HCT116 (cell line): ENCODE results near the gene GID4. TPM values are rescaled to one million over a fixed set of nuclear protein-coding genes. Genes with fewer than 3 reads are reported as not detected.

Experiments
- ATAC-seq: fragments of 200-7000 bp; cut with Tn5 transposase; 2 replicates; pipeline ENCODE4 v1.9.1; 2020; ENCODE audit warnings: mild to moderate bottlenecking, moderate library complexity
- BruUV-seq: library from RNA; stranded (reverse); fragments of 400-500 nt; replicated peaks from 2 replicates; lab custom pipeline; 2021; lab: Mats Ljungman, UMichigan
- CTCF ChIA-PET: fragments of 300-600 bp; sonication (Branson Sonifier 250); formaldehyde crosslinking; loops from one replicate; lab custom pipeline; 2021; ENCODE audit warnings: antibody characterized with exemption; lab: Charles Lee
- POLR2A ChIA-PET: fragments of 300-600, 350-600 bp; sonication (Branson Sonifier 250); formaldehyde crosslinking; loops from one replicate; lab custom pipeline; 2021; ENCODE audit warnings: antibody characterized with exemption; lab: Charles Lee
- RAD21 ChIA-PET, 2 experiments: fragments of 300-600 bp; sonication (Branson Sonifier 250); formaldehyde crosslinking; loops; one replicate each; lab custom pipeline; 2023; ENCODE audit warnings: low total read pairs in 2 of 2; ENCODE audit not compliant: uncharacterized antibody in 2 of 2, unreplicated experiment in 2 of 2, low non-redundant PET in 1 of 2; lab: Charles Lee
- DNase-seq: peaks from one replicate; pipeline ENCODE4 v3.0.0-alpha.2; 2010; ENCODE audit warnings: low read depth, low spot score
- H2AFZ ChIP-seq: fragments of 200-600 bp; shearing (Covaris generic), sonication (generic); 2 replicates; pipeline ENCODE4 v1.6.1; 2017; ENCODE audit warnings: low read depth, mixed run types, mixed read lengths, antibody characterized with exemption, low read length; ENCODE audit not compliant: poor library complexity, severe bottlenecking
- H3K27ac ChIP-seq: 2 replicates; pipeline ENCODE4 v1.5.1; 2012; ENCODE audit warnings: low read depth, low read length
- H3K27me3 ChIP-seq: fragments of 200-600 bp; sonication (generic); 2 replicates; pipeline ENCODE4 v1.6.1; 2016; ENCODE audit warnings: mixed run types, low read length, mixed read lengths; ENCODE audit not compliant: insufficient read depth
- H3K36me3 ChIP-seq, 2 experiments: fragments of 200-500 bp in 1 of 2; fragments of 200-600 bp in 1 of 2; sonication (Bioruptor generic) in 1 of 2; sonication (generic) in 1 of 2; 2 replicates each; pipeline versions ENCODE4 v1.5.1 to v1.6.1; 2014 to 2016; ENCODE audit warnings: low read length in 2 of 2, inconsistent platforms in 1 of 2, mixed read lengths in 1 of 2, mixed run types in 1 of 2; ENCODE audit not compliant: insufficient read depth in 2 of 2, control insufficient read depth in 1 of 2
- H3K4me1 ChIP-seq, 2 experiments: fragments of 200-600 bp in 1 of 2; sonication (generic) in 1 of 2; 2 replicates each; pipeline versions ENCODE4 v1.5.1 to v1.6.1; 2012 to 2017; ENCODE audit warnings: low read length in 2 of 2, inconsistent platforms in 1 of 2, mild to moderate bottlenecking in 1 of 2, mixed read lengths in 1 of 2, mixed run types in 1 of 2, moderate library complexity in 1 of 2; ENCODE audit not compliant: insufficient read depth in 2 of 2, control insufficient read depth in 1 of 2
- H3K4me2 ChIP-seq: fragments of 200-600 bp; sonication (generic); 2 replicates; pipeline ENCODE4 v1.6.1; 2017; ENCODE audit warnings: mixed run types, low read length, mixed read lengths
- H3K4me3 ChIP-seq, 2 experiments: fragments of 200-600 bp in 1 of 2; sonication (generic) in 1 of 2; replicated peaks in 1 of 2; 2 replicates each; pipeline ENCODE4 v1.5.1; 2011 to 2016; ENCODE audit warnings: low read length in 2 of 2, control low read depth in 1 of 2, low read depth in 1 of 2, mild to moderate bottlenecking in 1 of 2, mixed read lengths in 1 of 2, mixed run types in 1 of 2
- H3K79me2 ChIP-seq: fragments of 200-600 bp; sonication (generic); 2 replicates; pipeline ENCODE4 v1.6.1; 2017; ENCODE audit warnings: mild to moderate bottlenecking, mixed run types, low read length, moderate library complexity, mixed read lengths; ENCODE audit not compliant: insufficient read depth
- H3K9ac ChIP-seq: fragments of 200-600 bp; sonication (generic); 2 replicates; pipeline ENCODE4 v1.6.1; 2016; ENCODE audit warnings: low read length, mixed read lengths
- H3K9me2 ChIP-seq: fragments of 200-600 bp; sonication (generic), shearing (Covaris generic); 2 replicates; pipeline ENCODE4 v1.6.1; 2017; ENCODE audit warnings: mixed run types, mild to moderate bottlenecking, moderate library complexity; ENCODE audit not compliant: insufficient read depth
- H3K9me3 ChIP-seq, 2 experiments: fragments of 200-500 bp in 1 of 2; fragments of 200-600 bp in 1 of 2; sonication (Bioruptor generic) in 1 of 2; sonication (generic) in 1 of 2; 2 replicates each; pipeline ENCODE4 v1.6.1; 2014 to 2017; ENCODE audit warnings: low read length in 2 of 2, mixed read lengths in 2 of 2, inconsistent platforms in 1 of 2, low read depth in 1 of 2, mild to moderate bottlenecking in 1 of 2, mixed run types in 1 of 2, moderate library complexity in 1 of 2; ENCODE audit not compliant: control insufficient read depth in 1 of 2, insufficient read depth in 1 of 2
- H4K20me1 ChIP-seq: fragments of 200-600 bp; sonication (generic), shearing (Covaris generic); 2 replicates; pipeline ENCODE4 v1.6.1; 2017; ENCODE audit warnings: mixed run types, mild to moderate bottlenecking, moderate library complexity; ENCODE audit not compliant: insufficient read depth
- ATF3 ChIP-seq: IDR thresholded peaks from 2 replicates; pipeline ENCODE4 v1.6.1; 2012
- CBX3 ChIP-seq: IDR thresholded peaks from 2 replicates; pipeline ENCODE4 v1.6.1; 2012; ENCODE audit warnings: low read depth
- CEBPB ChIP-seq: IDR thresholded peaks from 2 replicates; pipeline ENCODE4 v1.6.1; 2012; ENCODE audit warnings: low read depth
- ELF1 ChIP-seq: IDR thresholded peaks from 2 replicates; pipeline ENCODE4 v1.6.1; 2012; ENCODE audit warnings: low read depth, borderline replicate concordance
- JUND ChIP-seq: IDR thresholded peaks from 2 replicates; pipeline ENCODE4 v1.6.1; 2012
- POLR2AphosphoS5 ChIP-seq: IDR thresholded peaks from 2 replicates; pipeline ENCODE4 v1.6.1; 2011; ENCODE audit warnings: mild to moderate bottlenecking, low read depth, low read length, moderate library complexity
- REST ChIP-seq: IDR thresholded peaks from 2 replicates; pipeline ENCODE4 v1.6.1; 2012; ENCODE audit warnings: low read depth
- SRF ChIP-seq: IDR thresholded peaks from 2 replicates; pipeline ENCODE4 v1.6.1; 2012; ENCODE audit warnings: low read depth
- TCF7L2 ChIP-seq: IDR thresholded peaks from 2 replicates; pipeline ENCODE4 v1.7.0; 2011; ENCODE audit warnings: borderline replicate concordance, inconsistent platforms; ENCODE audit not compliant: insufficient read depth, insufficient read length; ENCODE audit errors: extremely low read depth
- intact Hi-C: fragments of 100-400 bp; cut with micrococcal nuclease; formaldehyde crosslinking; loops from 2 replicates; pipeline ENCODE4 v1.10.0; 2022
- total RNA-seq: library from RNA; stranded (reverse); gene quantifications from one replicate; pipeline ENCODE4 v1.2.1, GENCODE V29; 2021; ENCODE audit not compliant: unreplicated experiment

GID4 gene
- total RNA-seq, 1 experiment from 2014 or later, result 10.8 TPM

GRCh38 chr17:18042983-18043382 is 3.8 kb downstream of the GID4 start:
- DNase-seq (no peak), ATAC-seq (no peak)
- intact Hi-C loops, result no loop called here
- BruUV-seq, result no TSS peak
- Histone ChIP-seq H3K27ac (no peak overlapping the region), H3K9me3 (no peaks in the 10 kb centered on the region), H3K27me3 (no peaks in the 10 kb centered on the region), H3K9ac (no peak overlapping the region), H3K4me1 (peaks cover 2 to 14% of the 10 kb centered on the region in 2 experiments; a peak in 2 of 4 replicates), H4K20me1 (no peaks in the 10 kb centered on the region), H3K4me2 (no peak overlapping the region), H3K79me2 (peaks cover 12% of the 10 kb centered on the region), H3K9me2 (no peaks in the 10 kb centered on the region), H3K4me3 (no peak overlapping the region), H2AFZ (no peak overlapping the region), H3K36me3 (0 out of 4 replicates have a peak, but pooled peaks cover 0 to 3% of the 10 kb centered on the region in 2 experiments)
- ChIA-PET POLR2A (no interaction called here), CTCF (no interaction called here), RAD21 (no interaction called here)
- TF ChIP-seq ATF3, result no peak
- no peak for TF ChIP-seq CEBPB
- TF ChIP-seq JUND, result no peak
- no peak for TF ChIP-seq REST
- TF ChIP-seq CBX3, result no peak
- TF ChIP-seq TCF7L2, result no peak
- no peak for TF ChIP-seq ELF1
- TF ChIP-seq SRF, result no peak
- TF ChIP-seq POLR2AphosphoS5, result no peak
